NCI-H748 treated with DMSO at 0.1 percent for 48 hours (cell line): Measurements from ENCODE around the gene AMER2.
A peak's percentile ranks its signal among the peaks of the same experiment; 100 is the strongest.
"Not testable (repeated sequence)": the region's sequence is repeated elsewhere in the genome, so short reads cannot be mapped to it uniquely, and the experiment has no call there.

ENCODE experiments used
- DNase-seq: peaks from one replicate; lab custom pipeline; 2025; lab: John Stamatoyannopoulos, UW

Gene AMER2

DNA sequence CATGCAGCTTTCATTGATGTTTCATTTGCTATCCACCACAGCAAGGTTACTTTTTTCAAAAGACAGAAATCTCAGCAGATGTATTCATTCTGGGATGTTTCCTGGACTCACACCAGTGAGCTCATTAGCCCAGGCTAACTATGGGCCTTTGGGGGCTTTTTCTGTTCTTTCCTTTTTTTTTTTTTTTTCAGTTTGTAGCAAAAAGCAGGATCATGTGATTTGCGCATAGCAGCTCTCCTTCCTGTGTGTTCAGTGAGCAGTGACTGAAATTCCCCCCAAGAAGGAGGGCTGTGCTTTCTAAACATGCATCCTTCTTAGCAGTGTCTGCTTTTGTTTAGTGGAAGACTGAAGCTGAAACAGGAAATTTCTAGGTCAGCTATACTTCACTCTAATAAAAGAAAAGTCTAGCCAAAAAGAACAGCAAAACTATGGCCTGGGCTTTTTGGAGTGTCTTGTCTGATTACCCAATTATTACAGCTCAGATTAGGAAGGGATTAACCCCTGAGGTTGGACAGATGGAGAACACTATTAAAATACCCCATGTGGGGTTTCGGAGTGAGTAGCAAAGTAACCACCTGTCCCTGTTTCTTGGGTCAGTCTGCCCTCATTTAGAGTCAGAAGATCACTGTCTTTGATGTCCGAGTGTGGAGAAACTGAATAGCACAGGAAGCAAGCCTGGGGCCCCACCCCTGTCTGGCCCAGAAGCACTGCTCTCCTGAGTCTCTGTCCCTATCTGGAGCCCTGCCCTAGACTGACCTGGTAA, 8.9 kb upstream of the AMER2 start:
- no peak for DNase-seq

GRCh38 chr13:25179832-25180774, 8.0 kb upstream of the AMER2 start:
- no peak for DNase-seq

DNA sequence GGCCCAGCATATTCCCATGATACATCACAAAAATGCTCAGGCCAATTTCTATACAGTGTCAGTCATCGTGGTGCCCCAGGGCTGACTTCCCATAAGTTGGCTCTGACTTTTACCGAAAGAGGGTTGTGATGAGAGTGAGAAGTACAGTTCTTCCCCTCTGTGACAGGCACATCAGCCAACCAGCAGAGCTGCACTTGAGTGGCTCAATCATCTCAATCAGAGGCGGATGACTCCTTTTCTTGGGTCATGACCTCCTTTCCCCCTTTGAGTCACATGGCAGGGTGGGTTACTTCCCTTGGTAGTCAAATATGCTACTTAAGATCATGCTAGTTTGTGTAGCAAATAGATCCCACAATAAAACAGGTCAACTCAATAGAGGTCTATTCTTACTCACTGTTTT, 6.9 kb upstream of the AMER2 start:
- no peak for DNase-seq

DNA sequence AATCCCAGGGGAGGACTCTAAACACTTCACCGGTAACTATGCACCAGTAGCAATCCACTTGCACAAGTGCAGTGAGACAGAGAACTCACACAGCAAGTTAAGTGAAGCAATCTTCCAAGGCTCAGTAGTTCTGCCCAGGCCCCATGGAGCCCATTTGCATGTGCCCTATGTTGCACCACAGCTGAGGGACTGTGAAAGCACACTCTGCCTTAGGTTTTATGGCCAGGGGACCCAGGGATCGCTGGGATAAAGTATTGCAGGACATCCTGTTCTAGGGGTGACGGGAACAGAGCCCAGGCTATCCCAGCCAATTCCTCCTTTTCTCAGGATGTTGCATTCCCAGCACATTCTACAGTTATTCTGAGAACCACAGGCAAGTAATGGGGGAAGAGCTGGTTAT, 6.0 kb upstream of the AMER2 start:
- no peak for DNase-seq

GRCh38 chr13:25177636-25178035, 5.5 kb upstream of the AMER2 start:
- no peak for DNase-seq

DNA sequence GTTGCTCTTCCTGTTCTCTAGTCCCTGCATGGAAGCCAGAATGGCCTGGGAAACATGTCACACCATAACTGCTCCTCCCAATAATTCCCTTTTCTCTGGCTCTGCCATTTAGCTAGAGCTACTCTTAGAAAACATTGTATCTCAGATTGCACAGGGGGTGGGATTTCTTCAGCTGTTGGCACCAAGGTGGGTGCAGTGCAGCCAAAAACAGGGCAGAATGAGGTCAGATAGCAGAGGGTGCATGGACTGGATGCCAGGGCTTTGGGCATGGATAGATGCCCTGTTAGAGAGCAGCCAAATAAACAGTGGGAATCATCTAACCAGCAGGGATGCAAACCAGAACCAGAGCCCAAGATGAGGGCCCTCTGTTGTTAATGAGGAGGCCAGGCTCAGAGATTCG, 4.9 kb upstream of the AMER2 start:
- DNase-seq = no peak

- no peak for DNase-seq
Measured at GRCh38 chr13:25175431-25175830, 3.3 kb upstream of the AMER2 start.

- DNase-seq = no peak
Measured at GRCh38 chr13:25175026-25175425, 2.9 kb upstream of the AMER2 start.

GRCh38 chr13:25174304-25174703, 2.2 kb upstream of the AMER2 start:
- no peak for DNase-seq

GRCh38 chr13:25172303-25172630, 179 bp upstream of the AMER2 start:
- no peak for DNase-seq

- no peak for DNase-seq
Measured at GRCh38 chr13:25171170-25171516, 945 bp downstream of the AMER2 start.

GRCh38 chr13:25170554-25171111, 1.5 kb downstream of the AMER2 start:
- DNase-seq = peak; percentile 60

DNA sequence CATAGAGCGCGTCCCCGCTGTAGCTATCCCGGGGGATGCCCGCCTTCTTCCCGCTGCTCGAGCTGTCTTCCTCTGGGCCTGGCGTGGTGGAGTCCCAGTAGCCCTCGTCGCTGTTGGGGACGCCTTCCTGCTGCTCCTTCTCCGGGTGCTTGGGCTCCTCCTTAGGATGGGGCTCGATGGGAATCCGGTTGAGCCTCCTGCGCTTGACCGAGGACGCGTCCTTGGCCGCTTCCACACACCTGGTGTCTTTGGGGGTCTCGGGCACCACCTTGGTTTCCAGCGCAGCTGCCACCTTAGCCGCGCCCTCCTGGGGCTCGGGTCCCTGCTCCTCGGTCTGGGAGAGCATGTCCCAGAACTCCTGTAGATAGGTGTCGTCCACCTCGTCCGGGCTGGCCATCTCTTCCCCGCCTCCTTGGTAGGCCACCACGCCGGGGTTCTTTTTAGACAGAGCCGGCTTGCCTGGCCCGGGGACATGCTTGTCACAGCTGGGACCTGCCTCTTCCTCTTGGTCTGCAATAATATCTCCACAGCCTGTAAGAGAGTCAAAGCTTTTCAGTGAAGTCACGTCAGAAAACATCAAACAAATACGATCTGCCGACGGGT, 2.0 kb downstream of the AMER2 start:
- DNase-seq = no peak

GRCh38 chr13:25169356-25169755, 2.7 kb downstream of the AMER2 start:
- DNase-seq = no peak

GRCh38 chr13:25168790-25169189, 3.3 kb downstream of the AMER2 start:
- no peak for DNase-seq

- DNase-seq = no peak
Measured at GRCh38 chr13:25167382-25168174, 4.5 kb downstream of the AMER2 start.

DNA sequence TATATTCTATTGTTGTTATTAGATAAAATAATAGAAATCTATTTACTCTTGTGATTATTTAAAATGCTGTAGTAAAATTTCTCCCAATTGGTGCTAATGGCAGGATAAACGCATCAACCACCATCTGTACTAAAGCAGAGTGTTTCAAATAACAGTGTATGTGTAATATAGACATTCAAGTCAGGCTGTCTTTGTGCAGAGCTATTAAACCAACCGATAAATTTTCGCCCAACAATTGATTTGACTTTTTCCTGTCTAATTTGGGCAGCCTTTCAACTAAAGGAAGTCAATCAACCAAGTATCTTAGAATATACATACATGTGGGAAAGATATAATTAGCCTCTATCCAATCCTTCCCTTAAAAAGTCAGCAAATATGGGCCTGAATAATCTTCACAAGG, 5.8 kb downstream of the AMER2 start:
- DNase-seq = peak; percentile 54

- no peak for DNase-seq
Measured at GRCh38 chr13:25165663-25166062, 6.4 kb downstream of the AMER2 start.

DNA sequence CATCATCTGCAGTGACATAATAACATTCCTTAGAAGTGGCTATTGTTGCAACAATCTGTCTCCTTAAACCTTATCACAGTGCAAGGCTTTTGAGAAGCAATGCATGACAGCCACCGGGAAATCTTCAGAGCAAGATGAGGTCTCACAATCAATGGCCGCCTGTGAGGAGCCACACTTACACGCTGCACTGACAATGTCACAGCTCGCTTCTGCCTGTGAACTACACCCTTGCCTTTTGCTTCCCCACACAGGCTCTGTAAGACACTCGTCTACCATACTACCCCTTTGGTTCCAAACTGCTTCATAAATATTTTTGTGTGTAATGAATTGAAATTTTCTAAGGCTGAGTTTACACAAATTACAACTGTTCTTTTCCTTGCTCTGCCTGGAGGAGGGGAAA, 6.9 kb downstream of the AMER2 start:
- not testable (repeated sequence) for DNase-seq

DNA sequence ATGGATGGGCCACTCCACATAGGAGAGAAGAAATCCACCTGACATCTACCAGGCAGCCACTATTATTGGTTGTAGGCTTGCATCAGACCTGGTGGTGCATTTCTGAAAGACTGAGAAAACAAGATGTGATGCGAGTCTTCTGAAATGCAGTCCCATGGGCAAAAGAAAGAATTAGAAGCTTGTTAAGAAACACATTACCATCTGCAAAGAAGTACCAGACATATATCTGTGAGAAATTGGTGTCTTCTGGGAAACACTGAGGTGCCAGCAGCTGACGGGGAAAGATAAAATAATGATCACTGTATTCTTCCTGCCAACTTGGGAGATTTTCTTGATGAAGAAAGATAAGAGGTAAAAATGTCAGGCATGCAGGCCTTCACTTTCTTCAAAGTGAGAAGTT, 14.4 kb downstream of the AMER2 start:
- DNase-seq = no peak

- DNase-seq = no peak
Measured at GRCh38 chr13:25153736-25154135, 18.4 kb downstream of the AMER2 start.

DNA sequence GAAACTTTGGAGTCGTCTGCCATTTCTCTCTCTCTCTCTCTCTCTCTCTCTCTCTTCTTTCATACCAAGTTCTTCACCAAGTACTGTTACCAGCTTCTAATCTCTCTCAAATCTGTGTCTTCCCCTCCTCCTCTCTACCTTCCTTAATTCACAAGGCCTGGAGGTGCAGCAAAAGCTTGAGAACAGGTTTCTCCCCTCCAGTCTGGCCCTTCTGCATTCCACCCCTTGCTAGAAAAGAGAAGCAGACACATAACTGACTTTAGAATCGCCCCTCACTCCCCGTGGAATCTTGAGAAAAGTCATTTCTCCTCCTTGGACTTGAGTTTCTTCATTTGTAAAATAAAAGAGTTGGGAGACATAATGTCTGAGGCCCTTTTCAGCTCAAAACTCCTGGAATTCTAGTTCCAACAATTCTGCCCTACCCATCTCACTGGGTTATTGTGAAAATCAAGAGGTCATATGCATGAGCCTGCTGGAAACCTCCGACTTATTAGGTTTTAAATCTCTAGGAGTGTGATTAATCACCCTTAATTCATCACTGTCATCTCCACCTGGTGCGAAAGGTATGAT, 20.4 kb downstream of the AMER2 start:
- DNase-seq = no peak
